Measurements from ENCODE around the gene GBX1. TPM values are rescaled to one million over a fixed set of nuclear protein-coding genes. Genes with fewer than 3 reads are reported as not detected.
A peak's percentile ranks its signal among the peaks of the same experiment; 100 is the strongest.

The GBX1 gene
- polyA plus RNA-seq, 1 donor (not counting 4 experiments of a cell fraction or from before 2014, with no cell fraction given) = not detected

DNA sequence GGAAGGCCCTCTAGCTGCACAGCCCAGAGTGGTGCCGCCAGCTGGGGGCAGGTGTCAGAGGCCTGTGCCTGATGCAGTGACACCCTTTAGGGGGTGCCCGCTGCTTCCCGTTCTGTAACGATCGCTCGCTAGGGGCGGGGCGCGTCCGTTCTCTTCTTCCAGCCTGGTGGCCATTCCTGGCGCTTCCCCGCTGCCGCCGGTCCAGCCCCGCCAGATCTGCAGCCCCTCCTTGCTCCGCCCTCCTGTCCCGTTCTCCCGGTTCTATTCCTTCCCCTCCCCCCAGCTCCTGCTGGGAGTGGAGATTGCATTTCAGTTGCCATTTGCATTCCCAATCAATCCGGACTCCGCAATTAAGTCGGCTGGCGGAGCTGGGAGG is 42.0 kb downstream of the GBX1 start:
- peaks cover 46% of the 10 kb centered on the region in 2 experiments for H3K36me3 ChIP-seq (ENCODE audit: control insufficient read depth in 2 of 2, extremely low read depth in 1 of 2, insufficient read depth in 2 of 2, low read length in 2 of 2)
- no peak overlapping the region for H3K27ac ChIP-seq (ENCODE audit: control insufficient read depth, insufficient read depth, low read length)

DNA sequence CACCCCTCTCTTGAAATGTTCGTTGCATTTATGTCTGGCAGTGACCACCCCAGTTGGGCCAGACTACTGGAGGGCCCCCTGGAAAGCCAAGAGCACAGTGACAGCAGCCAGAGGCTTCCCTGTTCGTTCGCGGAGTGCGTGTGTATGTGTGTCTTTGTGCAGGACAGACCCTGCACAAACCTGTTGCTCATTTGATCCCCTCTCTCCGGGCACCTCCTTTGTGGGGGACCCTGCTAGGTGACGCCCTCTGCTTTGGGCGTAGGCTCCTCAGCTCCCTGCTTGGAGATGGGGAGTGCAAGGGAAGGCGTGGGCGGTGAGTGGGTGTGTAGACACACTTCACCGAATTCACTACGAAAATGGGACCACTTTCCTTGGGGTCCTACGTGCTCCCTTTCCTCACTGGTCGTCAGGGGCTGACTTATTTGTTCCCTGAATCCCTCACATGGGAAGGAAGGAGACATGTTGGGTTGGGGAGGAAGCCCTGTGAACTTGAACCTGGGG is 42.5 kb downstream of the GBX1 start:
- Histone ChIP-seq H3K27me3 (ENCODE audit: control insufficient read depth, extremely low read depth, insufficient read depth, low read length) (no peaks in the 10 kb centered on the region), H3K4me1 (ENCODE audit: control insufficient read depth, extremely low read depth, insufficient read depth, low read length) (peaks cover 18% of the 10 kb centered on the region), H3K4me2 (ENCODE audit: control insufficient read depth, extremely low read depth, insufficient read depth, low read depth, low read length) (peak overlapping the region; percentile 66), H2AFZ (ENCODE audit: control insufficient read depth, low read length) (no peak overlapping the region), H3K27ac (ENCODE audit: control insufficient read depth, insufficient read depth, low read length) (no peak overlapping the region), H3K9me3 (ENCODE audit: control insufficient read depth, low read depth, low read length) (no peaks in the 10 kb centered on the region), H3K9me1 (ENCODE audit: control insufficient read depth, extremely low read depth, insufficient read depth, low read length) (peaks cover 2% of the 10 kb centered on the region), H3K4me3 (ENCODE audit: control insufficient read depth in 2 of 3, extremely low read depth in 1 of 3, insufficient read depth in 2 of 3, low read depth in 1 of 3, low read length in 3 of 3) (no peak overlapping the region), H3K36me3 (ENCODE audit: control insufficient read depth in 2 of 2, extremely low read depth in 1 of 2, insufficient read depth in 2 of 2, low read length in 2 of 2) (peaks cover 43 to 46% of the 10 kb centered on the region in 2 experiments), H3K79me2 (ENCODE audit: control insufficient read depth, insufficient read depth, low read length) (peaks cover 23% of the 10 kb centered on the region), H3K9ac (ENCODE audit: control insufficient read depth, extremely low read depth, insufficient read depth, low read length) (no peak overlapping the region), H4K20me1 (ENCODE audit: control insufficient read depth, extremely low read depth, insufficient read depth, low read length) (peaks cover 24% of the 10 kb centered on the region)
- DNase-seq (ENCODE audit: low read depth, low spot score) (no peak), FAIRE-seq (no peak)
- TF ChIP-seq, protein P1, sequence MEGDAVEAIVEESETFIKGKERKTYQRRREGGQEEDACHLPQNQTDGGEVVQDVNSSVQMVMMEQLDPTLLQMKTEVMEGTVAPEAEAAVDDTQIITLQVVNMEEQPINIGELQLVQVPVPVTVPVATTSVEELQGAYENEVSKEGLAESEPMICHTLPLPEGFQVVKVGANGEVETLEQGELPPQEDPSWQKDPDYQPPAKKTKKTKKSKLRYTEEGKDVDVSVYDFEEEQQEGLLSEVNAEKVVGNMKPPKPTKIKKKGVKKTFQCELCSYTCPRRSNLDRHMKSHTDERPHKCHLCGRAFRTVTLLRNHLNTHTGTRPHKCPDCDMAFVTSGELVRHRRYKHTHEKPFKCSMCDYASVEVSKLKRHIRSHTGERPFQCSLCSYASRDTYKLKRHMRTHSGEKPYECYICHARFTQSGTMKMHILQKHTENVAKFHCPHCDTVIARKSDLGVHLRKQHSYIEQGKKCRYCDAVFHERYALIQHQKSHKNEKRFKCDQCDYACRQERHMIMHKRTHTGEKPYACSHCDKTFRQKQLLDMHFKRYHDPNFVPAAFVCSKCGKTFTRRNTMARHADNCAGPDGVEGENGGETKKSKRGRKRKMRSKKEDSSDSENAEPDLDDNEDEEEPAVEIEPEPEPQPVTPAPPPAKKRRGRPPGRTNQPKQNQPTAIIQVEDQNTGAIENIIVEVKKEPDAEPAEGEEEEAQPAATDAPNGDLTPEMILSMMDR (optimal IDR thresholded peaks at IDR 0.05 in 1 of 3, IDR thresholded peaks at IDR 0.05 in 1 of 3, conservative IDR thresholded peaks at IDR 0.05 in 1 of 3; ENCODE audit: extremely low read depth in 1 of 3, insufficient read depth in 2 of 3, low read length in 3 of 3) = no peak
- no peak for TF ChIP-seq EZH2 (IDR thresholded peaks at IDR 0.05; ENCODE audit: low read length)
- dilution Hi-C loops (cut with MboI; ENCODE audit: extremely low pct_ligation_motif_present, low sequenced_read_pairs) = no loop called here

More for the DNA sequence above, 42.0 kb downstream of the GBX1 start:
- FAIRE-seq (no peak), DNase-seq (ENCODE audit: low read depth, low spot score) (no peak)
- Histone ChIP-seq H3K4me3 (ENCODE audit: control insufficient read depth in 2 of 3, extremely low read depth in 1 of 3, insufficient read depth in 2 of 3, low read depth in 1 of 3, low read length in 3 of 3) (peak overlapping the region in 2 of 3 experiments; percentile 10 to 37), H3K79me2 (ENCODE audit: control insufficient read depth, insufficient read depth, low read length) (peaks cover 23% of the 10 kb centered on the region), H3K4me2 (ENCODE audit: control insufficient read depth, extremely low read depth, insufficient read depth, low read depth, low read length) (peak overlapping the region; percentile 66), H2AFZ (ENCODE audit: control insufficient read depth, low read length) (no peak overlapping the region), H3K9me3 (ENCODE audit: control insufficient read depth, low read depth, low read length) (no peaks in the 10 kb centered on the region), H3K27me3 (ENCODE audit: control insufficient read depth, extremely low read depth, insufficient read depth, low read length) (no peaks in the 10 kb centered on the region), H3K9ac (ENCODE audit: control insufficient read depth, extremely low read depth, insufficient read depth, low read length) (no peak overlapping the region), H4K20me1 (ENCODE audit: control insufficient read depth, extremely low read depth, insufficient read depth, low read length) (peaks cover 25% of the 10 kb centered on the region), H3K9me1 (ENCODE audit: control insufficient read depth, extremely low read depth, insufficient read depth, low read length) (peaks cover 2% of the 10 kb centered on the region), H3K4me1 (ENCODE audit: control insufficient read depth, extremely low read depth, insufficient read depth, low read length) (peaks cover 18% of the 10 kb centered on the region)
- dilution Hi-C loops (cut with MboI; ENCODE audit: extremely low pct_ligation_motif_present, low sequenced_read_pairs) = no loop called here
- TF ChIP-seq, protein P1 (optimal IDR thresholded peaks at IDR 0.05 in 1 of 3, IDR thresholded peaks at IDR 0.05 in 1 of 3, conservative IDR thresholded peaks at IDR 0.05 in 1 of 3; ENCODE audit: extremely low read depth in 1 of 3, insufficient read depth in 2 of 3, low read length in 3 of 3) = no peak
- TF ChIP-seq EZH2 (IDR thresholded peaks at IDR 0.05; ENCODE audit: low read length) = no peak
